GM12801 (cell line): ENCODE data around the gene GNPTAB.

Experiments used
- TF ChIP-seq, protein P1 (sequence below): IDR thresholded peaks from one replicate; pipeline ENCODE4 v1.5.1; 2011; ENCODE audit warnings: control low read depth; ENCODE audit not compliant: insufficient read length; ENCODE audit errors: extremely low read depth

GNPTAB gene

DNA sequence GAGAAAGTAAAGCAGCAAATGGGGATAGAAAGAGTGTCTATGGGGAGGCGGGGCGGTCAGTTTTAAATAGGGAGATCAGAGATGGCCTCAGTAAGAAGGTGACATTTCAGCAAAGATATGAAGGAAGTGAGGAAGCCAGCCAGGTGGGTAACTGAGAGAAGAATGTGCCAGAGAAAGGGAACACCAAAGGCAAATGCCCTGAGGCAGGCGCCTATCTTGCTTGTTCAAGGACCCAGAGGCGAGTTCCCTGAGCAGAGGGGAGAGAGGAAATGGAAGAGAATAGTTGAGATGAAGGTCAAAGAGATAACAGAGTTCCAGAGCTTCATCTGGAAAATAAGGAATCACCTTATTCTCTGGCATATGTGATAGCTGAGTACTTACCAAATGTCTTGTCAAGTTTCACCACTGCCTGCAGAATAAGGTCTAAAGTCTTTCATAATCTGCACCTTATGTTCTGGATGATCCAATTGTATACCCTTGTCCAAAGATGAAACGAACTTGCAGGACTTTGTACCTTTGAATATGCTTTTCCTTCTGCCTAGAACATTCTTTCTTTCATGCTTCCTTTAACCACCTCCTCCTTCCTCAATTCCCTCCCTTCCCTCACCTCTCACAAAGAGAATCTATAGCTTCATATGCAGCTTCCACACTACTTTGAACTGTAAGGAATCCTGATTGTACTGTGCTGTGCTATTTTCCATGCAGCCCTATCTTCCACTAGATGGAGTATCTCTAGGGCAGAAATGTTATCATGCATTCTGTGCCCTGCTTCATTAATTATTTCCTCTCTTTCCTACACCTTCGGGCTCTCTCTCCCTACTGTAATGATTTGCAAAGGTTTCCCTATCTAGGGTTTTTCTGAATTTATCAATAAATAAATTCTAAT is 38.5 kb downstream of the GNPTAB start:
- TF ChIP-seq, protein P1, sequence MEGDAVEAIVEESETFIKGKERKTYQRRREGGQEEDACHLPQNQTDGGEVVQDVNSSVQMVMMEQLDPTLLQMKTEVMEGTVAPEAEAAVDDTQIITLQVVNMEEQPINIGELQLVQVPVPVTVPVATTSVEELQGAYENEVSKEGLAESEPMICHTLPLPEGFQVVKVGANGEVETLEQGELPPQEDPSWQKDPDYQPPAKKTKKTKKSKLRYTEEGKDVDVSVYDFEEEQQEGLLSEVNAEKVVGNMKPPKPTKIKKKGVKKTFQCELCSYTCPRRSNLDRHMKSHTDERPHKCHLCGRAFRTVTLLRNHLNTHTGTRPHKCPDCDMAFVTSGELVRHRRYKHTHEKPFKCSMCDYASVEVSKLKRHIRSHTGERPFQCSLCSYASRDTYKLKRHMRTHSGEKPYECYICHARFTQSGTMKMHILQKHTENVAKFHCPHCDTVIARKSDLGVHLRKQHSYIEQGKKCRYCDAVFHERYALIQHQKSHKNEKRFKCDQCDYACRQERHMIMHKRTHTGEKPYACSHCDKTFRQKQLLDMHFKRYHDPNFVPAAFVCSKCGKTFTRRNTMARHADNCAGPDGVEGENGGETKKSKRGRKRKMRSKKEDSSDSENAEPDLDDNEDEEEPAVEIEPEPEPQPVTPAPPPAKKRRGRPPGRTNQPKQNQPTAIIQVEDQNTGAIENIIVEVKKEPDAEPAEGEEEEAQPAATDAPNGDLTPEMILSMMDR, result no peak

DNA sequence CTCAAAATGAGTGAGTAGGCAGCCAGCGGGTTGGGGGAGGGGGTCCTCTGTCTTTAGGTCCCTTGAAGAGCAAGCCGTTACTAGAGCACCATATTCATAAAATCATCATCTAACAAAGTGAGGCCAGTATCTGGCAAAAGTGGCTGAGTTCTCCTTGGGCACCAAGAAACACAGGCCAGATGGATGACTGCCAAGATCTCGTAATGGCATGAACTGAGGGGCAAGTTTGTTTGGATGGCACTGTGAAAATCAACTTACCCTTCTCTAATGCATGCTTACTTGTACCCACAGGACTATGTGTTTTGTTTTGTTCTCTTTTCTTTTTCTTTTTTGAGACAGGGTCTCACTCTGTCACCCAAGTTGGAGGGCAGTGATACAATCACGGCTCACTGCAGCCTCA is 41.6 kb downstream of the GNPTAB start:
- TF ChIP-seq, protein P1, result no peak

DNA sequence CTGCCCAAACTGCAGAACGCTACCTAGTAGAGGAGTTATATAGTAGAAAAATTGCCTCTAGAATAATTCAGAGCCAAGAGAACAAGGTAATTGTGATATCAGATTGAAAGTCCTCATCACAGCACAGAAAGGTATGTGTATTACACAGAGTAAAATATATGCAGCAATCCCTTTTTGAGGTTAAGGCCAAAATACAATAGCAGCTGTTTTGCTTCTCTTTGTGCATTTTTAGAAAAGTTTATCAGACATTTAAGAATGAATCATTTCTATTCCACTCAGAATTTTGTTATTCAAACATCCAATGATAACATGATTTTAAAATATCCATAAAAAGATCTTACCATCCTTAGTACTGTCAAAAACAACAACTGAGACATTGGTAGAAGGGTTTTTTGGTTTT is 45.1 kb downstream of the GNPTAB start:
- TF ChIP-seq, protein P1, result no peak

DNA sequence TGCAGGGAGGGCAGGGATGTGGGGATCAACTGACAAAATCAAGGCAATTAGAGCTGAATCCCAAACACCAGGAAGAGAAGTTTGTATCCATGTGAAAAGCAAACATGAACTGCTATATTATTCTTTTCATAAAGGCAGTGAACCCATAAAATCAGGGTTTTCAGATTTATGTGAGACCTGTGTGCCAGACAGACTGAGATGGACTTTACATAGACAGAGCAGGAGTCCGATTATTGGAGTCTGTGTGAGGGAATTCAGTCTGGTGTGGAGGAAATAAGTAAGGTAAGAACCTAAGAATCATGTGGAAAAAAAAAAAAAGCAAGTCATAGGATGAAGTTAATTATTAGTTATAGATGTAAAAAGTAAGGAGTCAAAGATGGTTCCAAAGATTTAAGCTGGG is 46.4 kb downstream of the GNPTAB start:
- TF ChIP-seq, protein P1, result no peak

DNA sequence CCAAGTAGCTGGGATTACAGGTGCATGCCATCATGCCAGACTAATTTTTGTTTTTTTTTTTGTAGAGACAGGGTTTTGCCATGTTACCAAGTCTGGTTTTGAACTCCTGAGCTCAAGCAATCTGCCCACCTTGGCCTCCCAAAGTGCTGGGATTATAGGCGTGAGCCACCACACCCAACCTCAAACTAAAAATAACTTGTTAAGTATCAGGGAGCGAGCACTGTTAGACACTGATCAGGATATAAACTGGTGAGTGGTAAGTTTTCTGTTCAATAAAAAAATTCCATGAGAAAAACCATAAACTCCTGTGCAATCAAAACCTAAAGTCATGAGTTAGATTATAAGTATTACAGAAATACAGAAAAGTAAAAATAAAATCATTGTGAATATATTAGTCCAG is 46.9 kb downstream of the GNPTAB start:
- TF ChIP-seq, protein P1, result no peak

DNA sequence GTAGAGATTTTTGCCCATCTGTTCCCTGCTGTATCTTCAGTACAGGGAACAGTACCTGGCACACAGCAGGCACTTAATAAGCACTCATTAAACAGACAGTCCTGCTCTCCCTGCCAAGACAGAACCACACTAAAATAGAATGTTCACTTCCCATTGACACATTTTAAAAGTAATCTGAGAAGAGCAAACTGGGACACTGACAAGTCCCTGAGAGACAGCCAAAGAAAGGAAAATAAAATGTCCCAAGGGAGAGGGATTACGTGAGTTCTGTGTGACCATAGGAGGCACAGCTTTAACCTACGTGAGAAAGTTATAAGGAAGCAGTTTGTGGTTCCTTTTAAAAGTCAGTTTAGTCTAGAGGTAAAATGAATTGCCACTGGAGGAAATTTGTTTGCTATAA is 47.6 kb downstream of the GNPTAB start:
- TF ChIP-seq, protein P1, result no peak

DNA sequence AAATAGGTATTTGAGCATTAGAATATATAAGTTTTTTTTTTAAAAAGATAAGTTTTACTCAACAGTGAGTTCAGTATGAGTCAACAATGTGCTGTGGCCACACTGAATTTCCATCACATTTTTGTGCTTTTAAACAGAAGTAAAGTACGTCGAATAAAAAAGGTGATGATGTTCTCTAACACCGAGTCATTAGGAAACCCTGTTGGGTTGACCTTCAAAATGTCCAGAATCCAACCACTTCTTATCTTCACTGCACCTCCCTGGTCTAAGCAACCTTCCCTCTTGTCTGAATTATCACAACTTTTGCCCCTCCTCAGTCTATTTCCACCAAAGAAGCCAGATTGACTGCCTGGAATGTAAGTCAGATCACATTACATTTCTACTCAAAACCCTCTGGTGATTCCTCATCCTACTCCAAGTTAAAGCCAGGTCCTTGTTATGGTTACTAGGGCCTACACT is 48.5 kb downstream of the GNPTAB start:
- TF ChIP-seq, protein P1, result no peak
